ENCODE results near the gene SAP30BP. TPM values are rescaled to one million over a fixed set of nuclear protein-coding genes. Genes with fewer than 3 reads are reported as not detected.

Gene SAP30BP
- total and polyA plus RNA-seq, 2 of the 13 experiments (the other 11 are each of a cell fraction or from before 2014, with no cell fraction given) = 67.7 to 99.4 TPM

DNA sequence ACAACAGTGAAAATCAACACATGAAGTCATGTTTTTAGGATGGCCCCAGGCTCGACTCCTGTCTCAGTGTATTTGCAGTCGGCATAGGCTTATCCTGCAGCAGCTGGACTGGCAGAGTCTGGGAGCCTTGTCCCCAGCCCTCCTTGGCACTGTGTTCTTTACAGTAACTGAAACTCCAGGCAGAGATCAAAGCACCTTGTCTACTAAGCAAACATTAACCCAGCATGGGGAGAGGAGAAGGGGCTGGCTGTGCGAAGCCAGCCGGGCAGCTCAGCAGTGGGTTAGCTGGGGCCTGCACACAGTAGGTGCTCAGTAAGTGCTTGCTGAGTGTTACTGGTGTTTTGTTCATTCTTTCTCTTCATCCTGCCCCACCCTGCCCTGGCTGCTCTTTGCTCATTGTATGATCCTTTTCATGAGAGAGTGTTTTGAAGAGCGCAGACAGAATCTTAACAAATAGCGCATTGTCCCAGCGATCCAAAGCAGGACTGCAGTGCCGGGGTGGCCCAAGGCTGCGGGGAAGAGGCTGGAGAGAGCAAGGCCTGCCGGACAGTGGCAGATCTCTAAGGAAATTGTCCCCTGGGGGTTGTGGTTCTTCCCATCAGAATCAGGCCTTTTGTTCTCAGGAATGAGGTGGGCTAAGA lies 30.6 kb downstream of the SAP30BP start:
- peak overlapping the region; percentile 49 for H3K4me2 ChIP-seq (ENCODE audit: low read depth, low read length)
- H3K79me2 ChIP-seq (ENCODE audit: insufficient read depth, low read length) = no peaks in the 10 kb centered on the region
- H3K4me1 ChIP-seq (ENCODE audit: insufficient read depth, low read length) = peaks cover 44% of the 10 kb centered on the region
- DNase-seq (ENCODE audit: low spot score) (peak; percentile 68), ATAC-seq (peak; percentile 76), FAIRE-seq (peak; percentile 76)
- H3K4me3 ChIP-seq (replicated peaks in 1 of 3; ENCODE audit: insufficient read depth in 1 of 3, low read depth in 2 of 3, low read length in 3 of 3) = no peak overlapping the region; a peak in 1 of 6 replicates
- ChIA-PET CTCF (ENCODE audit: low intra/inter-chr PET ratio, low total read pairs) (interaction anchor here (1.6 kb wide), 1 partner anchor 64 kb away, joined by 3 read pairs; the partner anchor contains the start of gene SMIM5), POLR2A (interaction anchor here (1.4 to 2.3 kb wide), 3 partner anchors 31 to 82 kb away, joined by 4 to 6 read pairs (median 5); partner anchors contain the start of genes RECQL5 and SAP30BP)
- 47% methylated on average over 10 of the region's 10 CpGs for WGBS (ENCODE audit: low lambda C conversion rate)
- intact Hi-C loops (cut with micrococcal nuclease; ENCODE audit: unreplicated experiment) (no loop called here), in situ Hi-C loops (cut with HindIII; ENCODE audit: extremely low pct_ligation_motif_present, low pct_unique_long_range_greater_than_20kb) (no loop called here)
- H3K9me3 ChIP-seq (ENCODE audit: low read length) = no peaks in the 10 kb centered on the region
- BruUV-seq (replicated peaks) = no TSS peak
- no peak overlapping the region for H2AFZ ChIP-seq (ENCODE audit: low read length)
- H3K27ac ChIP-seq (ENCODE audit: extremely low read length, insufficient read depth, low read length) = peak overlapping the region; percentile 67
- peaks cover 44 to 76% of the 10 kb centered on the region in 2 experiments for H3K36me3 ChIP-seq (replicated peaks in 1 of 2; ENCODE audit: control insufficient read depth in 1 of 2, insufficient read depth in 2 of 2, low read length in 2 of 2)
- no peaks in the 10 kb centered on the region for H4K20me1 ChIP-seq (ENCODE audit: insufficient read depth, low read length)
- peak overlapping the region; percentile 36 for H3K9ac ChIP-seq (ENCODE audit: insufficient read depth, low read depth, low read length)
- no peaks in the 10 kb centered on the region for H3K27me3 ChIP-seq (ENCODE audit: control insufficient read depth in 1 of 2, insufficient read depth in 2 of 2, low read length in 2 of 2)
- TF ChIP-seq ZNF879 (CRISPR knock-in tag; IDR thresholded peaks at IDR 0.05) (no peak), CHCHD3 (CRISPR knock-in tag; IDR thresholded peaks at IDR 0.05) (no peak), SUZ12 (IDR thresholded peaks at IDR 0.05; ENCODE audit: low read depth, low read length) (no peak), ZNF598 (CRISPR knock-in tag; IDR thresholded peaks at IDR 0.05; ENCODE audit: borderline replicate concordance) (no peak), ZSCAN30 (CRISPR knock-in tag; IDR thresholded peaks at IDR 0.05) (no peak), ZNF570 (CRISPR knock-in tag; IDR thresholded peaks at IDR 0.05; ENCODE audit: borderline replicate concordance) (no peak), ZNF12 (CRISPR knock-in tag; IDR thresholded peaks at IDR 0.05) (no peak), ZNF260 (CRISPR knock-in tag; IDR thresholded peaks at IDR 0.05; ENCODE audit: borderline replicate concordance, low read depth) (no peak), ZMYM4 (CRISPR knock-in tag; IDR thresholded peaks at IDR 0.05) (no peak; the same call in 1 of the 2 replicates), SP4 (CRISPR knock-in tag; IDR thresholded peaks at IDR 0.05) (no peak)
- TF ChIP-seq, protein P1, sequence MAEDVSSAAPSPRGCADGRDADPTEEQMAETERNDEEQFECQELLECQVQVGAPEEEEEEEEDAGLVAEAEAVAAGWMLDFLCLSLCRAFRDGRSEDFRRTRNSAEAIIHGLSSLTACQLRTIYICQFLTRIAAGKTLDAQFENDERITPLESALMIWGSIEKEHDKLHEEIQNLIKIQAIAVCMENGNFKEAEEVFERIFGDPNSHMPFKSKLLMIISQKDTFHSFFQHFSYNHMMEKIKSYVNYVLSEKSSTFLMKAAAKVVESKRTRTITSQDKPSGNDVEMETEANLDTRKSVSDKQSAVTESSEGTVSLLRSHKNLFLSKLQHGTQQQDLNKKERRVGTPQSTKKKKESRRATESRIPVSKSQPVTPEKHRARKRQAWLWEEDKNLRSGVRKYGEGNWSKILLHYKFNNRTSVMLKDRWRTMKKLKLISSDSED (CRISPR knock-in tag; IDR thresholded peaks at IDR 0.05) = no peak
- TF ChIP-seq, protein P2, sequence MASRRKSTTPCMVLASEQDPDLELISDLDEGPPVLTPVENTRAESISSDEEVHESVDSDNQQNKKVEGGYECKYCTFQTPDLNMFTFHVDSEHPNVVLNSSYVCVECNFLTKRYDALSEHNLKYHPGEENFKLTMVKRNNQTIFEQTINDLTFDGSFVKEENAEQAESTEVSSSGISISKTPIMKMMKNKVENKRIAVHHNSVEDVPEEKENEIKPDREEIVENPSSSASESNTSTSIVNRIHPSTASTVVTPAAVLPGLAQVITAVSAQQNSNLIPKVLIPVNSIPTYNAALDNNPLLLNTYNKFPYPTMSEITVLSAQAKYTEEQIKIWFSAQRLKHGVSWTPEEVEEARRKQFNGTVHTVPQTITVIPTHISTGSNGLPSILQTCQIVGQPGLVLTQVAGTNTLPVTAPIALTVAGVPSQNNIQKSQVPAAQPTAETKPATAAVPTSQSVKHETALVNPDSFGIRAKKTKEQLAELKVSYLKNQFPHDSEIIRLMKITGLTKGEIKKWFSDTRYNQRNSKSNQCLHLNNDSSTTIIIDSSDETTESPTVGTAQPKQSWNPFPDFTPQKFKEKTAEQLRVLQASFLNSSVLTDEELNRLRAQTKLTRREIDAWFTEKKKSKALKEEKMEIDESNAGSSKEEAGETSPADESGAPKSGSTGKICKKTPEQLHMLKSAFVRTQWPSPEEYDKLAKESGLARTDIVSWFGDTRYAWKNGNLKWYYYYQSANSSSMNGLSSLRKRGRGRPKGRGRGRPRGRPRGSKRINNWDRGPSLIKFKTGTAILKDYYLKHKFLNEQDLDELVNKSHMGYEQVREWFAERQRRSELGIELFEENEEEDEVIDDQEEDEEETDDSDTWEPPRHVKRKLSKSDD (CRISPR knock-in tag; IDR thresholded peaks at IDR 0.05; ENCODE audit: low read depth) = no peak
- TF ChIP-seq, protein P3, sequence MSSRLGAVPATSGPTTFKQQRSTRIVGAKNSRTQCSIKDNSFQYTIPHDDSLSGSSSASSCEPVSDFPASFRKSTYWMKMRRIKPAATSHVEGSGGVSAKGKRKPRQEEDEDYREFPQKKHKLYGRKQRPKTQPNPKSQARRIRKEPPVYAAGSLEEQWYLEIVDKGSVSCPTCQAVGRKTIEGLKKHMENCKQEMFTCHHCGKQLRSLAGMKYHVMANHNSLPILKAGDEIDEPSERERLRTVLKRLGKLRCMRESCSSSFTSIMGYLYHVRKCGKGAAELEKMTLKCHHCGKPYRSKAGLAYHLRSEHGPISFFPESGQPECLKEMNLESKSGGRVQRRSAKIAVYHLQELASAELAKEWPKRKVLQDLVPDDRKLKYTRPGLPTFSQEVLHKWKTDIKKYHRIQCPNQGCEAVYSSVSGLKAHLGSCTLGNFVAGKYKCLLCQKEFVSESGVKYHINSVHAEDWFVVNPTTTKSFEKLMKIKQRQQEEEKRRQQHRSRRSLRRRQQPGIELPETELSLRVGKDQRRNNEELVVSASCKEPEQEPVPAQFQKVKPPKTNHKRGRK (CRISPR knock-in tag; IDR thresholded peaks at IDR 0.05) = no peak
- TF ChIP-seq, protein P4, sequence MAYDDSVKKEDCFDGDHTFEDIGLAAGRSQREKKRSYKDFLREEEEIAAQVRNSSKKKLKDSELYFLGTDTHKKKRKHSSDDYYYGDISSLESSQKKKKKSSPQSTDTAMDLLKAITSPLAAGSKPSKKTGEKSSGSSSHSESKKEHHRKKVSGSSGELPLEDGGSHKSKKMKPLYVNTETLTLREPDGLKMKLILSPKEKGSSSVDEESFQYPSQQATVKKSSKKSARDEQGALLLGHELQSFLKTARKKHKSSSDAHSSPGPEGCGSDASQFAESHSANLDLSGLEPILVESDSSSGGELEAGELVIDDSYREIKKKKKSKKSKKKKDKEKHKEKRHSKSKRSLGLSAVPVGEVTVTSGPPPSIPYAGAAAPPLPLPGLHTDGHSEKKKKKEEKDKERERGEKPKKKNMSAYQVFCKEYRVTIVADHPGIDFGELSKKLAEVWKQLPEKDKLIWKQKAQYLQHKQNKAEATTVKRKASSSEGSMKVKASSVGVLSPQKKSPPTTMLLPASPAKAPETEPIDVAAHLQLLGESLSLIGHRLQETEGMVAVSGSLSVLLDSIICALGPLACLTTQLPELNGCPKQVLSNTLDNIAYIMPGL (CRISPR knock-in tag; IDR thresholded peaks at IDR 0.05; ENCODE audit: borderline replicate concordance in 1 of 2, low read depth in 1 of 2) = no peak
- TF ChIP-seq, protein P5, sequence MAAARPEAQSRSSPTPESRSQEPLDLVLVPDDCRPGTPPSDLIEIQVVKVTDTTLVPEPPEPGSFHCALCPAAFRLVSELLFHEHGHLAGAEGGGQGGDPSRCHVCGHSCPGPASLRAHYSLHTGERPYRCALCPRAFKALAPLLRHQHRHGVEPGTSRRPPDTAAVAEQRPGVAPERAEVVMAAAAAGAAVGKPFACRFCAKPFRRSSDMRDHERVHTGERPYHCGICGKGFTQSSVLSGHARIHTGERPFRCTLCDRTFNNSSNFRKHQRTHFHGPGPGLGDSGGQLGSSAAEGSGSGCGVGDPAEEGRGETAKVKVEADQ (CRISPR knock-in tag; IDR thresholded peaks at IDR 0.05; ENCODE audit: borderline replicate concordance) = no peak
